Hematopoietic multipotent progenitor cell treated with erythropoietin and hydrocortisone succinate and interleukin-3 and kit ligand, for 8 days (in vitro differentiated cells): ENCODE measurements around the gene NEDD9.

Experiments used
- DNase-seq: peaks from one replicate; pipeline ENCODE4 v3.0.0-alpha.2; 2015

NEDD9 gene

GRCh38 chr6:11198663-11199603 is 33.5 kb downstream of the NEDD9 start:
- no peak for DNase-seq

GRCh38 chr6:11197850-11198249 is 34.6 kb downstream of the NEDD9 start:
- no peak for DNase-seq

- no peak for DNase-seq
Observed at GRCh38 chr6:11197175-11197536, 35.3 kb downstream of the NEDD9 start.

- DNase-seq, result no peak
Observed at GRCh38 chr6:11196511-11197174, 35.8 kb downstream of the NEDD9 start.

GRCh38 chr6:11194356-11195218 is 37.9 kb downstream of the NEDD9 start:
- DNase-seq, result no peak

GRCh38 chr6:11193434-11193833 is 39.0 kb downstream of the NEDD9 start:
- no peak for DNase-seq

- no peak for DNase-seq
Observed at GRCh38 chr6:11192167-11192566, 40.3 kb downstream of the NEDD9 start.

- DNase-seq, result no peak
Observed at GRCh38 chr6:11190625-11191245, 41.7 kb downstream of the NEDD9 start.

GRCh38 chr6:11189865-11190624 is 42.4 kb downstream of the NEDD9 start:
- DNase-seq, result no peak

- DNase-seq, result no peak
Observed at GRCh38 chr6:11188161-11188915, 44.1 kb downstream of the NEDD9 start.

- no peak for DNase-seq
Observed at GRCh38 chr6:11187301-11187700, 45.2 kb downstream of the NEDD9 start.

- no peak for DNase-seq
Observed at GRCh38 chr6:11185204-11185842, 47.1 kb downstream of the NEDD9 start.

- DNase-seq, result no peak
Observed at GRCh38 chr6:11183761-11184362, 48.6 kb downstream of the NEDD9 start.

- no peak for DNase-seq
Observed at GRCh38 chr6:11181478-11182136, 50.9 kb downstream of the NEDD9 start.

- no peak for DNase-seq
Observed at GRCh38 chr6:11179419-11180202, 52.9 kb downstream of the NEDD9 start.

- DNase-seq, result no peak
Observed at GRCh38 chr6:11179088-11179418, 53.4 kb downstream of the NEDD9 start.

- DNase-seq, result no peak
Observed at GRCh38 chr6:11177271-11177670, 55.2 kb downstream of the NEDD9 start.

- DNase-seq, result no peak
Observed at GRCh38 chr6:11174242-11174611, 58.2 kb downstream of the NEDD9 start.
